Vagina (tissue), 2 donors: ENCODE results near the gene TWF1.

ENCODE experiments used
- CTCF ChIP-seq, 3 experiments: fragments of 450-650 bp in 2 of 3; fragments of 200-600 bp in 1 of 3; sonication (generic) in 1 of 3; IDR thresholded peaks; one replicate each; pipeline ENCODE4 v1.5.1; 2017 to 2019; ENCODE audit warnings: antibody characterized with exemption in 3 of 3, mild to moderate bottlenecking in 2 of 3, moderate library complexity in 2 of 3
- POLR2A ChIP-seq, 2 donors: fragments of 450-650 bp; IDR thresholded peaks; one replicate each; pipeline ENCODE4 v1.6.1; 2017; ENCODE audit warnings: antibody characterized with exemption in 2 of 2, mild to moderate bottlenecking in 2 of 2, moderate library complexity in 2 of 2
- POLR2AphosphoS5 ChIP-seq, 2 donors: sonication (generic); formaldehyde crosslinking; IDR thresholded peaks; one replicate each; pipeline ENCODE4 v1.9.0; 2017; ENCODE audit warnings: antibody characterized with exemption in 2 of 2, mild to moderate bottlenecking in 2 of 2, low read depth in 1 of 2; ENCODE audit not compliant: insufficient read depth in 1 of 2

- TF ChIP-seq POLR2AphosphoS5 (IDR thresholded peaks at IDR 0.05; ENCODE audit: insufficient read depth in 1 of 2, low read depth in 1 of 2) (no peak), CTCF (IDR thresholded peaks at IDR 0.05) (no peak), POLR2A (IDR thresholded peaks at IDR 0.05) (no peak)
These were observed 36.1 kb upstream of the TWF1 start for GRCh38 chr12:43842259-43842658.
